Hepatocyte (in vitro differentiated cells): ENCODE results near the gene CPEB2. TPM values are rescaled to one million over a fixed set of nuclear protein-coding genes. Genes with fewer than 3 reads are reported as not detected.

Source experiments
- DNase-seq: peaks from one replicate; pipeline ENCODE4 v3.0.0-alpha.2; 2016; ENCODE audit warnings: low spot score
- H2AFZ ChIP-seq: fragments of 200-600 bp; sonication (generic); 2 replicates; pipeline ENCODE4 v1.6.0; 2016; ENCODE audit warnings: antibody characterized with exemption, mild to moderate bottlenecking
- H3K27ac ChIP-seq: fragments of 200-600 bp; sonication (generic); 2 replicates; pipeline ENCODE4 v1.5.1; 2016; ENCODE audit warnings: mild to moderate bottlenecking
- H3K27me3 ChIP-seq: fragments of 200-600 bp; sonication (generic); 2 replicates; pipeline ENCODE4 v1.6.1; 2016
- H3K36me3 ChIP-seq: fragments of 200-600 bp; sonication (generic); replicated peaks from 2 replicates; pipeline ENCODE4 v1.5.1; 2016; ENCODE audit warnings: low read depth; ENCODE audit not compliant: insufficient read depth
- H3K4me1 ChIP-seq: fragments of 200-600 bp; sonication (generic); 2 replicates; pipeline ENCODE4 v1.5.1; 2016; ENCODE audit warnings: mild to moderate bottlenecking, moderate library complexity; ENCODE audit not compliant: insufficient read depth
- H3K4me2 ChIP-seq: fragments of 200-600 bp; sonication (generic); 2 replicates; pipeline ENCODE4 v1.6.0; 2016
- H3K4me3 ChIP-seq: fragments of 200-600 bp; sonication (generic); 2 replicates; pipeline ENCODE4 v1.5.1; 2016; ENCODE audit warnings: mild to moderate bottlenecking
- H3K79me2 ChIP-seq: fragments of 200-600 bp; sonication (generic); 2 replicates; pipeline ENCODE4 v1.6.0; 2017; ENCODE audit warnings: mild to moderate bottlenecking
- H3K9me2 ChIP-seq: fragments of 200-600 bp; sonication (generic); replicated peaks from 2 replicates; pipeline ENCODE4 v1.6.0; 2017; ENCODE audit warnings: mild to moderate bottlenecking; ENCODE audit not compliant: insufficient read depth
- H3K9me3 ChIP-seq: fragments of 200-600 bp; sonication (generic); 2 replicates; pipeline ENCODE4 v1.5.1; 2016; ENCODE audit warnings: low read depth, mild to moderate bottlenecking
- H4K20me1 ChIP-seq: fragments of 200-600 bp; sonication (generic); 2 replicates; pipeline ENCODE4 v1.6.0; 2016; ENCODE audit warnings: mild to moderate bottlenecking; ENCODE audit not compliant: insufficient read depth, poor library complexity, severe bottlenecking
- CTCF ChIP-seq: fragments of 200-600 bp; sonication (generic); IDR thresholded peaks from 2 replicates; pipeline ENCODE4 v1.5.1; 2016; ENCODE audit warnings: antibody characterized with exemption, mild to moderate bottlenecking; ENCODE audit not compliant: poor library complexity
- EZH2 ChIP-seq: fragments of 200-600 bp; sonication (generic); IDR thresholded peaks from 2 replicates; pipeline ENCODE4 v1.6.1; 2016; ENCODE audit warnings: antibody characterized with exemption, mild to moderate bottlenecking, borderline replicate concordance
- EZH2phosphoT487 ChIP-seq: fragments of 200-600 bp; sonication (generic); IDR thresholded peaks from one replicate; pipeline ENCODE4 v1.6.1; 2018; ENCODE audit warnings: antibody characterized with exemption, mild to moderate bottlenecking, low read depth, moderate library complexity; ENCODE audit not compliant: unreplicated experiment, severe bottlenecking
- WGBS: methylation state at CpG from one replicate; pipeline ENCODE4 v1.1.6; 2016; ENCODE audit warnings: low lambda C conversion rate; ENCODE audit errors: missing lambda C conversion rate; 5-methylcytosine and 5-hydroxymethylcytosine counted together
- polyA plus RNA-seq: library from polyadenylated mRNA; unstranded; fragments of >200 nt; fragmentation: Nextera tagmentation; extraction: Ambion mirVana; gene quantifications from 2 replicates; pipeline ENCODE4 v1.2.1, GENCODE V29; 2016
- total RNA-seq: library from RNA; depleted of rRNA; stranded (reverse); fragments of >200 nt; gene quantifications from 2 replicates; pipeline ENCODE4 v1.2.3, GENCODE V29; 2014

The CPEB2 gene
- total and polyA plus RNA-seq, 2 experiments from 2014 or later: 4.4 to 18.1 TPM

GRCh38 chr4:15006416-15007024, 4.2 kb downstream of the CPEB2 start:
- H3K36me3 ChIP-seq: no peaks in the 10 kb centered on the region
- H3K4me2 ChIP-seq: peak overlapping the region; percentile 78
- DNase-seq: no peak
- peaks cover 23% of the 10 kb centered on the region for H4K20me1 ChIP-seq
- no peaks in the 10 kb centered on the region for H3K9me3 ChIP-seq
- peak overlapping the region; percentile 68 for H3K4me3 ChIP-seq
- no peaks in the 10 kb centered on the region for H3K4me1 ChIP-seq
- TF ChIP-seq EZH2: no peak
- peak; percentile 35 for TF ChIP-seq CTCF
- WGBS: 64% methylated on average over 2 of the region's 2 CpGs
- H3K79me2 ChIP-seq: peaks cover 60% of the 10 kb centered on the region
- no peaks in the 10 kb centered on the region for H3K27me3 ChIP-seq
- H2AFZ ChIP-seq: no peak overlapping the region
- H3K27ac ChIP-seq: no peak overlapping the region
- H3K9me2 ChIP-seq: no peaks in the 10 kb centered on the region

- Histone ChIP-seq H3K4me1 (no peaks in the 10 kb centered on the region), H3K9me2 (no peaks in the 10 kb centered on the region), H3K36me3 (no peaks in the 10 kb centered on the region), H3K9me3 (no peaks in the 10 kb centered on the region), H3K4me2 (no peak overlapping the region), H3K4me3 (no peak overlapping the region), H2AFZ (no peak overlapping the region), H4K20me1 (peaks cover 23% of the 10 kb centered on the region), H3K79me2 (peaks cover 60% of the 10 kb centered on the region), H3K27me3 (no peaks in the 10 kb centered on the region), H3K27ac (no peak overlapping the region)
- 92% methylated on average over 6 of the region's 6 CpGs for WGBS
- TF ChIP-seq CTCF: no peak
- no peak for TF ChIP-seq EZH2phosphoT487
- TF ChIP-seq EZH2: no peak
- no peak for DNase-seq
Measured at GRCh38 chr4:15007201-15007600, 4.9 kb downstream of the CPEB2 start.

GRCh38 chr4:15010038-15010585, 7.8 kb downstream of the CPEB2 start:
- Histone ChIP-seq H3K79me2 (peaks cover 53% of the 10 kb centered on the region), H3K9me2 (no peaks in the 10 kb centered on the region)
- no peak for TF ChIP-seq EZH2phosphoT487
- TF ChIP-seq CTCF: no peak
- TF ChIP-seq EZH2: no peak

More at GRCh38 chr4:15010038-15010585, 7.8 kb downstream of the CPEB2 start:
- no peak overlapping the region for H2AFZ ChIP-seq
- no peak overlapping the region for H3K27ac ChIP-seq
- H3K4me3 ChIP-seq: no peak overlapping the region
- H4K20me1 ChIP-seq: peaks cover 23% of the 10 kb centered on the region
- DNase-seq: no peak
- no peak overlapping the region for H3K4me2 ChIP-seq
- no peaks in the 10 kb centered on the region for H3K9me3 ChIP-seq
- H3K27me3 ChIP-seq: no peaks in the 10 kb centered on the region
- H3K4me1 ChIP-seq: no peaks in the 10 kb centered on the region
- no peaks in the 10 kb centered on the region for H3K36me3 ChIP-seq
